GM18517 (cell line): ENCODE data around the gene KRTAP5-4.
"Not testable (repeated sequence)": the region's sequence is repeated elsewhere in the genome, so short reads cannot be mapped to it uniquely, and the experiment has no call there.

ENCODE experiments used
- ATAC-seq: cut with Tn5 transposase; IDR thresholded peaks from one replicate; pipeline ENCODE4 v1.9.1; 2021; ENCODE audit warnings: mild to moderate bottlenecking, moderate library complexity; ENCODE audit not compliant: unreplicated experiment

Gene KRTAP5-4

DNA sequence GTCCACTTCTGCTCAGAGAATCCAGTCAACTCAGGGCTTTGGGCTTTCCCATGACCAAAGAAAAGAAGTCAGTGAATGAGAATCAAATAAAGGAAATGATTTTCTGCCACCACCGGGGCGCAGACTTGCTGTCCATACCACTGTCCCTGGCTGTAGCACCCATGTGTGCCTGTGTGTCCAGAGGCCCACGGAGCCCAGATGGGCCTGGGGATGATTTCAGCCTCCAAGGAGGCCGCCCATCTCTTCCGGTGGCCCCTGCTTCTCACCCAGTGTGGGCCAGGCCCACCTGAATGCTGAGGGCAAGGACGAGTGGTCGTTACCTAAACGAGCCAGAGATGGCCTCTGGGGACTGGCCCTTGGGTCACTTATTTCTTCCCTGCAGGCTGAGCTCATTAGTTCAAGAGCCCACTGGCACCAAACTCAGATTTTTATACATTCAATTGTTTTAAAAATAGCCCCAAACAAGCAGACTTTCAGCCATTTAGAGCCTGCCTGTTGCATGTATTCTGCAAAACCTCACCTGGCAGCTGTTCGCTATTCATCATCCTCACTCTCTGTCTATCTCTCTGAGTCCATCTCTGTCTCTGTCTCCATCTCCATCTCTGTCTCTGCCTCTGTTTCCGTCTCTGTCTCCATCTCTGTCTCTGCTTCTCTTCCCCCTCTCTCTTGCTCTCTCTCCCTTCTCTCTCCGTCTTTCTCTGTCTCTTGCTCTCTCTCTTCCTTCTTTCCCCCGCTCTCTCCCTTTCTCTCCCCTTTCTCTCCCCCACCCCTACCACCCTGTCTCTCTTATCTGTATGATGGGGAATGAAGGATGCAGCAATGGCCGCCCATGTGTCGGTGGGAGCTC is 31.8 kb upstream of the KRTAP5-4 start:
- ATAC-seq = no peak

DNA sequence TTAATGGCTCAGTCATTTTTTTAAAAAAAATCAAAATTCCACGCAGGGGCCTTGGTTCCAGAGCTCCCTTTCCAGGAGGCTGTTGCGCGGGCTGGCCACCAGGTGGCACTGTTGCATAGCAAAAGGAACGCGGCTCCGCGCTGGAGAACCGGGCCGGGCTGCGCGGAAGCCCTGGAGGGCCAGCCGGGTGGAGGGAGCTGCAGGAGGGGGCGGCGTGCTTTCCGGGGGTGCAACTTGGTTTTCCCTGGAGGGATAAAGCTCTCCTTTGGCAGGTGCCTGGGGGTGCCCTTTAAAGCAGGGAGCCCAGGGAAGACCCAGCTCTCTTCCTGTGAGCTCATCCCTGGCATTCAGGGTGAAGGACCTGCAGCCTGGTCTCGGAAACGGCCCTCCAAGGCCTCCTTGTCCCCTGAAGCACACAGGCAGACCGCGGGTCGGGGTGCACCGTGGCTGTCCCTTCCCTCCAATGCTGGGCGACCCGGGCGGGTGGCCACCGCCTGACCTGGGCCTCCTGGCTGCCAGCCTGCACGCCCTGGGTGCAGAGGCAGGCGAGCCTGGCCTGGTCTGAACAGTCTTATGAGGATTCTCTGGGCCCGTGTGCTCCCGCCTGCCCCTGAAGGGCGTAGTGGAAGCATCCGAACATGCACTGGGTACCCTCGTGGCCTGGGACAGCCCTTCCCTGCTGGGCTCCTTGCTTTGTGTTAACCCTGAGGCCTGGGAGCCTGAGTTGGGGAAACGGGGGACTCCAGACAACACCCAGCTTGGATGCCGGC is 31.0 kb upstream of the KRTAP5-4 start:
- no peak for ATAC-seq

DNA sequence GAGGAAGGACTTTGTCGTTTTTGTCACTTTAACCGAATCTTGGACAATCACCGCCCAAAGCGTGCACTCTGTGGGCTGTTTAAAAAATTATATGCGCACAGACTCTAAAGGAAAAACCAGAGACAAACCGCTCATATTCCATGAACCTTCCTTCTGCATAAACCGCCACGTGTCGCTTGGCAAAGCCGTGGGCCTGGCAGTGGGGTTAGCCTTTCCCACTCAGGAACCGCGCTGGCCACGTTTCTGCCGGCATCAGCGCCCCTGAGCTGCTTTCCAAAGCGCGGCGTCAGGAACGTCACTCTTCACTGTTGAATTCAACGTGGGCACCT is 30.5 kb upstream of the KRTAP5-4 start:
- no peak for ATAC-seq

DNA sequence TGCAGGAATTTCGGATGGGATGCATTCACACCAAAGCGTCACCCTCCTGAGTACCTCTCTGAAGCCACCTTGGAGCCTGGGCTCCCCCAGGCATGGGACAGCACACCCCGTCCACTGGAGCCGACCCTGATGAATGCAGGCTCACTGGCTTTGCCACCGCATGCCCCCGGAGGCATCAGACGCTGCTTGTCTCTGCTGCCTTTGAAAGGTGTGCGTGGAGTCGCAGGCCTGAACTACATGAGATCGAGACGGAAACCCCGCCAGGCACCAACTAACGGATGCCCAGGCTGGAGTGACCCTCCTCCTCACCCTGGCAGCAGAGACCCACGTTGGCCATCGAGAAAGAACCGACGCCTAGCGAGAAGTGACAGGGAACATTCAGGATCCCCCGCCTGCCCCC is 30.1 kb upstream of the KRTAP5-4 start:
- no peak for ATAC-seq

DNA sequence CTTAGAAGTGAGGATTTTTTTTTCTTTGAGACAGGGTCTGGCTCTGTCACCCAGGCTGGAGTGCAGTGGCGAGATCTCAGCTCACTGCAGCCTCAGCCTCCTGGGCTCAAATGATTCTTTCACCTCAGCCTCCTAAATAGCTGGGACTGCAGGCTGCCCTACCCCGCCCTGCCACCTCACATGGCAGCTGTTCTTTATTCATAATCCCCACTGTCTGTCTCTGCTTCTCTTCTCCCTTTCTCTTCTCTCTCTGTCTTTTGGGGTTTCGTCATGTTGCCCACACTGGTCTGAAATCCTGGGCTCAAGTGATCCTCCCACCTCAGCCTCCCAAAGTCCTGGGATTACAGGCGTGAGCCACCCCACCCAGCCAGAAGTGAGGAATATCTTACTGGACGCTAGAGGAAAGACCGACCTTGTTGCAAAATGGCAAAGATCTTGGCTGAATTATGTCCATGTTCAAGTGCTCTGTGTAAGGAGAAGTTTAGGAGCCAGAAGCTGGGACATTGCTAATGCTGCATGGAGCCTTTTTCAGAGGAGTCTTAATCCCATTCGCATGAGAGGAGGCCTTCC is 29.6 kb upstream of the KRTAP5-4 start:
- no peak for ATAC-seq

DNA sequence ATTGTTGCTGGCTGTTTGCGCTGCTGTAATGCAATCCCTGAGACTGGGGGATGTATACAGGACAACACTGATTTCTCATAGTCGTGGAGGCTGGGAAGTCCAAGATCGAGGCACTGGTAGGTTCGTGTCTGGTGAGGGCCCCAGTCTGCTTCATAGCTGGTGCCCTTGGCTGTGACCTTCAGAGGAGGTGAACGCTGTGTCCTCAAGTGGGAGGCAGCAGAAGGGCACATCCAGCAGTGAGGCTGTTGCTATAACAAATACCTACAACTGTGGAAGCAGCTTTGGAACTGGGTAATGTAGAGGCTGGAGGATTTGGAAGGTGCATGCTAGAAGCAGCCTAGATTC is 29.0 kb upstream of the KRTAP5-4 start:
- ATAC-seq = no peak

DNA sequence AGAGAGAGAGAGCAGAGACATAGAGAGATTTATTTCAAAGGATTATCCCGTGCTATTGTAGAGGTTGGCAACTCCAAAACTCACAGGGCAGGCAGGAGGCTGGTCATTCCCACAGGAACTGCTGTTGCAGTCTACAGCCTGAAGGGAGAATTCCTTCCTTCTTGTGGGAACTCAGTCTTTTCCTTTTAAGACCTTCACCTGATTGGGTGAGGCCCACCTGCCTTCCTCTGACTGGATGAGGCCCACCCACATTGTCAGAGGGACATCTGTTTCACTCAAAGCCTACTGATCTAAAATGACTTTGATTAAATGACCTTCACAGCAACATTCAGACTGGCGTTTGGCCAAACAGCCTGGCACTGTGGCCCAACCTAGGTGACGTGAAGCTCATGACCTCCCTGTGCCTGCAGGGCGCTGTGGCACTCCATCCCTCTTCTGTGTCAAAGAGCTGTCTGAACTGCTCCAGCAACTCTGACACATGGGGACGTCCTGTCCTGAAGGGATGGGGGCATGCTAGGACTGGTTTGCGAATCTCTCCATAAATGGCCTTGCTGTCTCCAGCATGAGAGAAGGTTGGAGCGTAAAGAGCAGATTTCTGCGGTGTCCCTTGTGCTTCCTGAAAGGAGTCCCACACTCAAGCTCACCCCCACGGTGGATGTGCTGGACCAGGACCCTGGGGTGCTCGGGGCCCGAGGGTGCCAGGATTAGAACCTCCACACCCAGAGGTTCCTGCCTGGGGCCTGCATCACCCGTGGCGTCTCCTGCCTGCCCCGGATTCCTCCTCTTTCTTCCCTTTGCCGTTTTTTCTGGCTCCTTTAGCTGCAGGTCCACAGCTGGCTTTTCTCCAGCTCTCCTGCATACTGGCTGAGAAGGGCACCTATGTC is 28.3 kb upstream of the KRTAP5-4 start:
- ATAC-seq = no peak

DNA sequence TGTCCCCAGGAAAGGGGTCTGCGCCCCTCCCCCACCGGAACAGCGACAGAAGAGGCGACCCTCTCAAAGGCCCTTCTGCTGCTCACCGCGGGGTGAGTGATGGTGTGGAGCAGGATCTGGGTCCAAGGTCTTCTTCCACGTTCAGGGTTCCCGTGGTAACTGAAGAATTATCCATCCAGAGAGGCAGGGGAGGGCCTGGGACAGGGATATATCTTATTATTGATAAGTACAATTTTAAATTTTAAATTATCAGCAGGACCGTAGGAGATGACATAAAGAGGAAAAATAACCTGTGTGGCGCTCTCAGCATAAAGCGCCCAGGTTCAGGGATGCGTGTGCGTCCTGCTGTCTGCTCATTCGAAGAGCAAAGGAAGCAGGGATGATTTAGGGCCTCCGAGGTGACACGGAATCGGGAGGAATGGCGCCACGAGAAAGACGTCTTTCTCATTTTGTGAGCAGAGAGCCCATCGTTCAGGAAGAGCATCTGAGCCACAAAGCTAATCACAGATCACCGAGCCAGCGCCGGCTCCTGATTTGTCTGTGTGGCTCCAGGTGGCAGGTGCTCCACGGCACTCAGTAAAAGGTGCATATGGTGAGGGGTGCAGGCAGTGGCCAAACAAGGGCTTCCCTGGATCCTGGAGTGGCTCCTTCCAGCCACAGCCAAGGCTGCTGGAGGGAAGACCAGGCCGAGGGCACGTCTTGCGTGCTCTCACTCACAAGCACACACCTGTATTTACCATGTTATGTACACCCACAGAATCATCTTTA is 26.9 kb upstream of the KRTAP5-4 start:
- ATAC-seq = no peak

DNA sequence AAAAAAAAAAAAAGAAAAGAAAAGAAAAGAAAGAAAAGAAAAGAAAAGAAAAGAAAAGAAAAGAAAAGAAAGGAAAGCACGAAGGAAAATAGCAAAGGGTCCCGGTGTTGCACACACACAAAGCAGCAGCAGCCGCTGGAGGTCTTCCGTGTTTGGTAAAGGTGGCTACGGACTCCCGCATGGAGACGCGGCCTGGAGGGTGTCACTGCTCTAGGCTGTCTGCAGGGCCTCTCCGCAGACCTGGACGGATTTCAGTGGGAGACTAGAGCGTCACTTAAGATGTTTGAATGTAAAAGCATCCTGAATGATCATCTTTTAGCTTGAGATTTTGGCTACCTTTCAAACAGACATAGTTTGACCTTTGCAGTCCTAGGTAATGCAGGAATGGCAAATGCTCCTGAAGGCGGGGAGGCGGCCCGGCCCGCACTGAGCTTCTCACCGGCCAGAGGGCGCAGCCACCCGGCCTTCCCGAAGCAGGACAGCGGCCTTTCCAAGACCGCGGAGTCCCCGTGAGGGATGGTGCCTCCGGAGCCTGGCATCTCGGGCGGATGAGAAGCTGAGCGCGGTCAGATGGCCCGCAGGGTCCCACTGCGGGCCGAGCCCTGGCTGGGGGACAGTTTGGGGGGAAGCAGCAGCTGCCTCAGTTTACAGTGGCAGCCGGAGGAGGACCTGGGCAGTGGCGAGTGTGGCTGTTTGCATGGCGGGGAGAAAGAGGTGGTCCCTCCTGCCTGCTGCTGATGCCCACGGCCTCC is 26.1 kb upstream of the KRTAP5-4 start:
- ATAC-seq = no peak

DNA sequence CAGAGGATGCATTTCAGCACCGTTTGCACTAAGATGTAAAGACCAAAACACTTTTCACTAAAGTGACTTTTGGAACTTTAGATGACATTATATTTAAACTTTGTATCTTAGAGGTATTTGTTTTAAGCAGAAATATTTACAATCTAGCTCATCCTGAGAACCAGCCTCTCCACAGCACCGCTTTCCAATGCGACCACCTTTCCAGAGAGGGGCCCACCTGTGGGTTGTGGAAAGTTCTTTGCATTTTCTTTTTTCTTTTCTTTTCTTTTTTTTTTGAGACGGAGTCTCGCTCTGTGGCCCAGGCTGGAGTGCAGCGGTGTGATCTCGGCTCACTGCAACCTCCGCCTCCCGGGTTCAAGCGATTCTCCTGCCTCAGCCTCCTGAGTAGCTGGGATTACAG is 24.6 kb upstream of the KRTAP5-4 start:
- ATAC-seq = not testable (repeated sequence)

DNA sequence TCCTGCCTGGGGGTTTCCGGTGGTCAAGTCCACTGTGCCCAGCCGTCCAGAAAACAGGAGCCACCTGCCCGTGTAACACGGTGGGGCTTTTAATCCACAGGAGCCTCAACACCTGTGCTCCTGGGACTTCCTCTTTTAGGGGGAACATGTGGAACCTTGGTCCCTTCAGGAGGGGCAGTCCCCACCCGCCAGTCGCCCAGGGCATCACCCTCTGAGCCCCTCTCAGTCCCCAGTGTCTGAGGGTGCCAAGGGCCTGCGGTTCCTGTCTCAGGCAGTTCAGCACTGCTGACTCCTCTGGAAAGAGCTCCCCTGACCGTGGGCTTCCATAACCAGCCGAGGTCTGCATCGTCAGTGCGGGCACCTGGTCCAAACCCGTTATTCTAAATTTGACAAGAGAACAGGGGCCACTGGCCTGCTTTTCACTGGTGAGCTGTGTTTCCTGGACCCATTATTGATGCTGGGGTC is 23.5 kb upstream of the KRTAP5-4 start:
- ATAC-seq = no peak

DNA sequence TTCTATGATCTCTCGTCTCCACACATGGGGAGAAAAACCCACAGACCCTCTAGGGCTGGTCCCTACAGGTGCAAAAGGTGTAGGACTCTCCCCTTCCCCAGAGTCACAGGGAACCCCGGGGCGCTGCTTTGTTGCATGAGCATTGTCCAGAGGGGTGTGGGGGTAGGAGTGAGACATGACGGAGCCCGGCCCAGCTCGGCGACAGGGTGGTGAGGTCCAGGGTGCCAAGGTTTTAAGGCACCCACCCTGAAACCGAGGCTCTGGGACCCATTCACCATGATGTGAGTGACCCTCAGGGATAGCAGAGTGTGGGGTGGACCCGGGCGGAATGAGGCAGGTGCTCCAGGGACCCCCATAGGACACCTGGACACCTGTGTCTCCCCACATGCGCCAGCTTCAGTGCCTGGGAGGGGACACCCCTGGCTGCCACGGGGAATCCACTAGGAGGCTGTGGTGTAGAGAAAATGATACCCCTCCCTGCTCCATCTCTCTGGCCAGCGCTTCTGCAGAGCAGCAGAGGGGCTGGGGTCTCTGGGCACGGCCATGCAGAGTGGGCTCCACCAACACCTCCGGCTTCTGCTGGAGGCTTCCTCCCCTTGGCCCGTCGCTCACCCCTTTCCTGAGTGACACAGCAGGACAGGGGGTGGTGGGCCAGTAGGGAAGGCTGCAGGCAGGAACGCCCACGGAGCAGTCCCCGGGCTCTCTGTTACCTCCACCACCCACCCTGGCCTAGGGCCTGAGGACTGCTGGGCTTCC is 22.8 kb upstream of the KRTAP5-4 start:
- no peak for ATAC-seq

DNA sequence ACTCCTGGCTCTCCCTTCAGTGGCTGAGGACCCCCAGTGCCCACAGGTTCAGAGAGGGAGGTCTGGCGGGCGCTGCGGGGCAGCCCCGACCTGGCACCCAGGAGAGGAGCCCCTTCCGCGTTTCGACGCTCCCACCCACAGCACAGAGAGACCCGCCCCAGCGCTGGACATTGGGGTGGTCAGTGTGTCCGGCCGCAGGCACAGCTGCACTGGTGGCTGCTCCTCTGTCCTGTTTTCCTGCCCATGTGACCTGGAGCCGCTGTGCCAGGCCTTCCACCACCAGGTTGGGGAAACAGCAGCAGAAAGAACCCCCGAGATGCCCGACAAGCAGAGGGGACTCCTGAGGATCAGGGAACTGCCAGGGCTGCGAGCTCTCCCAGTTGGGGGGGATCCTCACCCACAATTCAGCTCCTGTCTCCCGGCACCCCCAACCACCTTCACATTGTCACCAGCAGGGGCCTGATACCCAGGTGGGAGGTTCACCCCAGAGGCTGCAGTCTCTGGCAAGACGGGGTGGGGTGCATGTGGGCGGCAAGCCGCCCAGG is 21.3 kb upstream of the KRTAP5-4 start:
- no peak for ATAC-seq

DNA sequence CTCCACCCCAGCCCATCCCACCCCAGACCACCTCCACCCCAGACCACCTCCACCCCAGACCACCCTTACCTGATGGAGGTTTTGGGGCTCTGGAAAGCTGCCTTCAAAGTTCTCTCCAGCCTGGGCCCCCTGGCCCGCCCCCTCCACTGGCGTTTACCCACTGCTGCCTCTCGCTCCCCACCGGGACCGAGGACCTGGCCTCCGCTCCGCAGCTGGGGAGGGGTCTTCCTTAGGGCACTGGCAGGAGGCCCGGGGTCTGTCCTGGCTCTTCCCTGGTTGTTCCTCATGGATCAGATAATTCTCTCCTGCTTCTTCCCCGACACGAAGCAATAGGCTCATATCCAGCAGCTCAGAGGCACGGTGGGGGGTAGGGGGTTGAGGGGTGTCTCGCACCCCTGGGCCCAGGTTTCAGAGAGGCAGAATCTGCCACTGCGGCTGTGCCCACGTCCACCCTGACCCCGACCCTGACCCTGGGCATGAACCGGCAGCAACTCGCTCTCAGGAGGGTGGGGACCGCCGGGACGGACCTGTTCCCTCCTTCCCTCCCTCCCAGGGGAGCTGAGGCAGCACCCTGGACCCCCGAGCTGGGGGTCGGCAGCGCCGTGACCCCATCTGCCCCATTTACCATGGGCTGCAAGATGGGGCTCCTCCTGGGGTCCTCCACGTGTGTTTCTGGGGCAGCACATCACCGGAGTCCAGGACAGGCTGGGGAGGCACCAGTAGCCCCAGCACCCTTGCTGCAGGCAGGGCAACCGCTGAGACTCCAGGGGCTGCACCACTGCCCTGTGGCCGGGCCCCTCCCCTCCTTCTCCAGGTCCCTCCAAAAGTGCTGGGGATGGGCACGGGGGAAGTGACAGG is 20.6 kb upstream of the KRTAP5-4 start:
- no peak for ATAC-seq

DNA sequence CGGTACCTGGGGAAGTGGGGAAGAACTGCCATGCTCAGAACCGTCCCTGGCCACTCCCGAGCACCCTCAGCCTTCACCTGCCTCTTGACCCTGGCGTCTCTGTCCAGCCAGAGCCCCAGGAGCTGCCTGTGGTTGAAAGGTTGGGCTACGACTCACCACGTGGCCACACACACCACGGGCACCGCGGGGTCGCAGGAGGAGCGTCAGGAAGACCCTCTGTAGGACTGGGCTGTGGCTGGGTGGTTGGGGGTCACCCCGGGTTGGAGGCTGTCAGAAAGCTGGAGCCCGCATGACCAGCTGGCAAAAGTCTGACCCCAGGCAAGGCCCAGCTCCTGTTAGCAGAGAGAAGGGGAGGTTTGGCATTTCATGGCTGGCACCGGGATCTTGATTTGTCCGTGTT is 19.2 kb upstream of the KRTAP5-4 start:
- no peak for ATAC-seq

DNA sequence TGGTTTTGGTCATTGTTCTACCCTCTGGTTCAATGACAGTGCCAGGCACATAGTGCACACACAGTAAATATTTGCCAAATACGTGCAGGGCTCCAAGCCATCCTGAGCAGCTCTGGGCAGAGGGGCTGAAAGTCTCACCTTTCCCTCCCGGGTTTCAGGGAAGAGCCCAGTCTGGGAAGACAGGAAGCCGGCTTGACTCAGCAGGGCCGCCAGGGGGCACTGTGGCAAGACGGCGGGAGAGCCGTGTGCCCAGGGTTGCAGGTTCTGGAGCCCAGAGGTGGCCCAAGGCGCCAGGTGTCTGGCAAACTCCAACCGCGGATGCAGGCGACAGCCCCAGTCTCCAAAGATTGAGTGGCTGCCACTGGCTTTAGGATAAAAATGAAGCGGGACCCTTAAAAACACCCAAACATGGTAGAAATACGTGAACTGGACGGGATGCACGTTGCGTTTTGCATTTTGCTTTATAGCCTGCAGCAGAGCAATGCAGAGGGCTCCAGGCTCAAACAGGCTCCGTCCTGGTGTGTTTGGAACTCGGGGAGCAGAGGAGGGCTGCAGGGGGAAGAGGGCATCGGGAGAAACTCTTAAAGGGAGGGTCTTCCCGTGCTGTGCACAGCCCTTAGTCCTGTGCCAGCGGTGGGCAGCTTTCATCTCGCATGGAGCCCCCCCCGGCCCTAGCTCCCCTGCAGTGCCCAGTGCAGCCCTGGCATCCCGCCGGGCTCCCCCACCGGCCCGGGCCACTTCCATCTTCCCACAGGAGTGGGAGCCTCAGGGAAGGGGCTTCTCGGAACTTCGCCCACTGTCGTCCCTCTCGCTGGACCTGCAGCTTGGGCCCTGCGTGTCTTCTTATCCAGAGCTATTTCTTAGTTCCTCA is 18.4 kb upstream of the KRTAP5-4 start:
- no peak for ATAC-seq

DNA sequence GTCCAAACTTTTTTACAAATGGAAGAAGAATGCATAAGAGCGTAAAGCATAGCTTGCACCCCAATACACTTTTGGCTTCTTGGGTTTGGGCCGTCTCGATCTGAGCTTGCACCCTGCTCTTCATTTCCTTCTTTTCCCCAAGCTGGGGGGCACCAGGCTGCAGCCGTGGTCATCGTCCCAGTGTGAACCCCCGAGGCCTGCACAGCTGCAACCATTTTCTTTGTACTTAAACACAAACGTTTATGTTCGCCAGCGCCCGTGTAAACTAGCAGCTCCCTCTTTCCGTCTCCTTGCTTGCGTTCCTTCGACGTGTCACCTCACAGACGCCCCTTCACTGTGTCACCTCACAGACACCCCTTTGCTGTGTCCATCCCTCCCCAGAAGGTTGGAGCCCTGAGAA is 17.7 kb upstream of the KRTAP5-4 start:
- ATAC-seq = no peak
